ENCODE measurements around the gene LARGE1. TPM values are rescaled to one million over a fixed set of nuclear protein-coding genes. Genes with fewer than 3 reads are reported as not detected.

LARGE1 gene
- total RNA-seq, 1 donor: 15.0 TPM

DNA sequence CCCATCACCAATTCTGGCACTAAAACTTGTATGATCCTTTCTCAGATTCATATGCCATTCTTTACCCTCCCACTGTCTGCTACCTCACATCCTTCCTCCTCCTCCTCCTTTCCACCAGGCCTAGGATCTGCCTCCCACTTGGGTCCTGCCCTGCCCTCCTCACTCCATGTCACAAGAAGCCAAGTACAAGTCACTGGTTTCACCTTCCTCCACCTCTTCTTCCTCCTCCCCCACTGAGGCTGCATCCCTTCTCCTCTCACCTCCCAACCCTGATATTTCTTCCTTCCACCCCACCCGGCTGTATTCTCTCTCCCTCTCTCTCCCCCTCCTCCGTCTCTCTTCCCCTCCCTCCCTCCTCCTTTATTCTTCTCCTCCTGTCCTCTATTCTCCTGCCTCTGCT is 46.6 kb downstream of the LARGE1 start:
- H3K4me3 ChIP-seq (ENCODE audit: low read depth, low read length): no peak overlapping the region
- TF ChIP-seq, protein P1, sequence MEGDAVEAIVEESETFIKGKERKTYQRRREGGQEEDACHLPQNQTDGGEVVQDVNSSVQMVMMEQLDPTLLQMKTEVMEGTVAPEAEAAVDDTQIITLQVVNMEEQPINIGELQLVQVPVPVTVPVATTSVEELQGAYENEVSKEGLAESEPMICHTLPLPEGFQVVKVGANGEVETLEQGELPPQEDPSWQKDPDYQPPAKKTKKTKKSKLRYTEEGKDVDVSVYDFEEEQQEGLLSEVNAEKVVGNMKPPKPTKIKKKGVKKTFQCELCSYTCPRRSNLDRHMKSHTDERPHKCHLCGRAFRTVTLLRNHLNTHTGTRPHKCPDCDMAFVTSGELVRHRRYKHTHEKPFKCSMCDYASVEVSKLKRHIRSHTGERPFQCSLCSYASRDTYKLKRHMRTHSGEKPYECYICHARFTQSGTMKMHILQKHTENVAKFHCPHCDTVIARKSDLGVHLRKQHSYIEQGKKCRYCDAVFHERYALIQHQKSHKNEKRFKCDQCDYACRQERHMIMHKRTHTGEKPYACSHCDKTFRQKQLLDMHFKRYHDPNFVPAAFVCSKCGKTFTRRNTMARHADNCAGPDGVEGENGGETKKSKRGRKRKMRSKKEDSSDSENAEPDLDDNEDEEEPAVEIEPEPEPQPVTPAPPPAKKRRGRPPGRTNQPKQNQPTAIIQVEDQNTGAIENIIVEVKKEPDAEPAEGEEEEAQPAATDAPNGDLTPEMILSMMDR (IDR thresholded peaks at IDR 0.05; ENCODE audit: insufficient read depth, low read length): no peak
- DNase-seq (ENCODE audit: low read depth): no peak

DNA sequence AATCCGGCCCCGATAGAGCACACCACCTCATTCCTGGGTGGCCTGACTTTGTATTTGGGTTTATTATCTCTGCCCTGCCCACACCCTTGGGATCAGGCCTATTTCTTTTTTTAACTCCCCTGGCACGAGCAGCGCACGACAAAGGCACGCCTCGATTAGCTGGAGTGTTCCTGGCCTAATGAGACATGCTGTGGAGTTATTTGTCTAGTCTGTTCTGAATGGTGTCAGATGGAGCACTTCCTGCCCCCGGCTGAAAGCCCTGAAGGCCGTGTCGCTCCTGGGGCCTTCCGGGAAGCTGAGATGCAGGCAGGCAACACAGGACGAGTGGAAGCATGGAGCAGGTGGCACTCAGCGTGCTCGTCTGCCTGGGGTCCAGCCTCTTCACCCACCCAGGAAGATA is 47.1 kb downstream of the LARGE1 start:
- H3K4me3 ChIP-seq (ENCODE audit: low read depth, low read length): no peak overlapping the region
- TF ChIP-seq, protein P1 (IDR thresholded peaks at IDR 0.05; ENCODE audit: insufficient read depth, low read length): no peak
- peak; percentile 46 for DNase-seq (ENCODE audit: low read depth)

DNA sequence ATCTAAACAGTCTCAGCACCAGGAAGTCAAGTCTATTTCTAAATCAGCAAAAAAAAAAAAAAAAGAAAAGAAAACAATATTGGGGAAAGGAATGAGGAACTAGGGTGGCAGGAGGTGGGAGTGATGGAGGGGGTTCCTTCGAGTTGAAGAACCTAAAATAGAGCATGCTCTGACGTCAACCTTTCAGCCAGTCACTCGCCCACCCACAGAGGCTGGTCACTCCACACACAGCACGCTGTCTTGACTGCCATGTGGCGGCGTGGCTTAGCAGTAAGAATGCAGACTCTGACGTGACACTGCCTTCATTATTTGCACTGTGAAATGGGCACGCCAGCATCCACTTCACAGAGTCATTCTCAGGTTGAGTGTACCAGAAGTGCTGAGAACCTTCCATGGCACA is 48.3 kb downstream of the LARGE1 start:
- TF ChIP-seq, protein P1 (IDR thresholded peaks at IDR 0.05; ENCODE audit: insufficient read depth, low read length): no peak
- DNase-seq (ENCODE audit: low read depth): no peak
- no peak overlapping the region for H3K4me3 ChIP-seq (ENCODE audit: low read depth, low read length)

DNA sequence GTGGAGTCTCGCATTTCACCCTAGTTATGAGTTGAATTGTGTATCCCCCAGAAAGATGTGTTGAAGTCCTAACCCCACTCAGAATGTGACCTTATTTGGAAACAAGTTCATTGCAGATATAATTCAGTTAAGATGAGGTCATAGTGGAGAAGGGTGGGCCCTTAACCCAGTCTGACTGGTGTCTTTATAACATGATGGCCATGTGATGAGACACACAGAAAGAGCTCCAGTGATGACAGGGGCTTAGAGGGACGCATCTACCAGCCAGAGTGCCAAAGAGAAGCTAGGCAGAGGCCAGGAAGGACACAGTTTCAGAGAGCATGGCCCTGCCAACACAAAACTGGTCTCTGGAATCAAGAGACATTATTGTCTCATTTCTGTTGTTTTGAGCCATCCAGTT is 50.3 kb downstream of the LARGE1 start:
- no peak for DNase-seq (ENCODE audit: low read depth)
- TF ChIP-seq, protein P1 (IDR thresholded peaks at IDR 0.05; ENCODE audit: insufficient read depth, low read length): no peak
- no peak overlapping the region for H3K4me3 ChIP-seq (ENCODE audit: low read depth, low read length)

DNA sequence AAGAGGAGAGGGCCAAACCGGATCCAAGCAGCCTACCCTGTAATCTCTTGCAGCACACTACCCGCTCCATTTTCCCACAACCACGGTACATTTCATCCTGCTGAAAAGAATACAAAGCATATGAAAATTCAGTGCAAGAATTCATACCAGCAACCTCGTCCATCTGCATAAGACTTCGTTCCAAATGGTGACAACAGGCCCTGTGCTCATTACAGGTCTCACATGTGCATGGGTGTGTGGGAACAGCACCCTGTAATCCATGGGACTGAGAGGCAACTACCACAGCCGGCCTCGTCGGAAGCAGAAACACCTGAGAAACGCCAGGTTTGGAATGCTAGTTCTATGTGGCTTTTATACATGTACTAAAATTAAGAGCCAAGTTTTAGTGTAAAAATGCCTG is 52.3 kb downstream of the LARGE1 start:
- TF ChIP-seq, protein P1 (IDR thresholded peaks at IDR 0.05; ENCODE audit: insufficient read depth, low read length): no peak

DNA sequence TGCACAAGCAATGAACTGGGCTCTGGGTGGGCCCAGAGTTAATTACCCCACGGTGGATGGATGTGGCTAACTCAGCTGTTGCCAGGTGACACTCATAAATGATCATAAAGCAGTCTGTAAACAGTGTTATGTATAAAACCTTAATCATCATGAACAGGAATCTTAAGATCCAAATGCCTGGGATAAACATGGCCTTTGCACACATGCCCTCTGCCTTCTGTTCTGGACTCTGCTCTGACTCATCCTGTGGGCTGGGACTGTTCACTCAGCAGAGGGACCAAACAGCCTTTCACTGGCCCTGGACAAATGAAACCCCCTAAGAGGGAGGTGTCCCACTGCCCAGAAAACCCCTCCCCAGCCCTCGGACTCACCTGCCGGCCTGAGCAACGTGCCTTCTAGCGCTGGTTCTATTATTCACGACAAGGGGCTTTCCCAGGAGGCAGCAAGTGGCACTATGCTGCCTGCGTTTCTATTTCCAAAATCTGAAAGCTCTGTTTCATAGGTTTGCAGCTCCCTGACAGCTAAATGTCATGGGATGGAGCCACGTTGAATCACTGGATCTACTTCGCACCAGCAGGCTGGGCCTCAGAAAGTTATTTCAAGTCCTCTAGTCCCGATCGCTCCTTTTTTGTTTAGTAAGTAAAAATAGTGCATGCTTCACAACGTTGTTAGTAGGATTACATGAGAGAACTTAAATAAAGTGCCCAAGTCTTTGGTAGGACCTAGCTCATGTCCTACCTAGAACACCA is 53.0 kb downstream of the LARGE1 start:
- peak; percentile 13 for DNase-seq (ENCODE audit: low read depth)

More for the DNA sequence above, 52.3 kb downstream of the LARGE1 start:
- no peak overlapping the region for H3K4me3 ChIP-seq (ENCODE audit: low read depth, low read length)
- DNase-seq (ENCODE audit: low read depth): no peak

More for the DNA sequence above, 53.0 kb downstream of the LARGE1 start:
- TF ChIP-seq, protein P1 (IDR thresholded peaks at IDR 0.05; ENCODE audit: insufficient read depth, low read length): no peak
- H3K4me3 ChIP-seq (ENCODE audit: low read depth, low read length): no peak overlapping the region
